ENCODE measurements around the gene AGPAT3.

- TF ChIP-seq CTCF (IDR thresholded peaks at IDR 0.05), result no peak
- no peak for TF ChIP-seq POLR2A (IDR thresholded peaks at IDR 0.05)
- no peak for TF ChIP-seq POLR2AphosphoS5 (IDR thresholded peaks at IDR 0.05)
- TF ChIP-seq EP300 (IDR thresholded peaks at IDR 0.05), result no peak
Observed at GRCh38 chr21:43956670-43957035, 91.6 kb downstream of the AGPAT3 start.
